ENCODE data around the gene E4F1.

GRCh38 chr16:2208772-2209171 is 14.6 kb upstream of the E4F1 start:
- TF ChIP-seq CTCF (IDR thresholded peaks at IDR 0.05) (no peak), MYBL2 (CRISPR knock-in tag; IDR thresholded peaks at IDR 0.05) (no peak), NFE2L1 (CRISPR knock-in tag; IDR thresholded peaks at IDR 0.05) (no peak)
